Effector memory CD4-positive, alpha-beta T cell (primary cell): ENCODE results near the gene OR51G1.

Experiments
- DNase-seq, 3 donors: peaks; one replicate each; pipeline ENCODE4 v3.0.0-alpha.2; 2020
- H3K27ac ChIP-seq: 2 replicates; pipeline ENCODE4 v1.7.0; 2013; ENCODE audit warnings: mild to moderate bottlenecking, low read length, moderate library complexity; ENCODE audit not compliant: insufficient read depth, poor library complexity, severe bottlenecking
- H3K27me3 ChIP-seq: replicated peaks from 2 replicates; pipeline ENCODE4 v1.7.0; 2013; ENCODE audit warnings: mild to moderate bottlenecking, low read length; ENCODE audit not compliant: insufficient read depth, control insufficient read depth, poor library complexity, severe bottlenecking
- H3K36me3 ChIP-seq: 2 replicates; pipeline ENCODE4 v1.7.0; 2013; ENCODE audit warnings: mild to moderate bottlenecking, low read length, moderate library complexity; ENCODE audit not compliant: control insufficient read depth, insufficient read depth
- H3K4me1 ChIP-seq: 2 replicates; pipeline ENCODE4 v1.7.0; 2013; ENCODE audit warnings: low read length, mild to moderate bottlenecking; ENCODE audit not compliant: control insufficient read depth, insufficient read depth, poor library complexity, severe bottlenecking
- H3K4me3 ChIP-seq: 2 replicates; pipeline ENCODE4 v1.7.0; 2013; ENCODE audit warnings: low read length, low read depth, mild to moderate bottlenecking; ENCODE audit not compliant: insufficient read depth, poor library complexity, severe bottlenecking
- H3K9me3 ChIP-seq: 2 replicates; pipeline ENCODE4 v1.7.0; 2013; ENCODE audit warnings: mild to moderate bottlenecking, low read length, moderate library complexity; ENCODE audit not compliant: control insufficient read depth

The OR51G1 gene

GRCh38 chr11:4921796-4922195 lies 2.3 kb downstream of the OR51G1 start:
- Histone ChIP-seq H3K4me1 (no peaks in the 10 kb centered on the region), H3K4me3 (no peak overlapping the region), H3K36me3 (no peaks in the 10 kb centered on the region), H3K27ac (no peak overlapping the region), H3K27me3 (no peaks in the 10 kb centered on the region), H3K9me3 (no peaks in the 10 kb centered on the region)
- DNase-seq: no peak

DNA sequence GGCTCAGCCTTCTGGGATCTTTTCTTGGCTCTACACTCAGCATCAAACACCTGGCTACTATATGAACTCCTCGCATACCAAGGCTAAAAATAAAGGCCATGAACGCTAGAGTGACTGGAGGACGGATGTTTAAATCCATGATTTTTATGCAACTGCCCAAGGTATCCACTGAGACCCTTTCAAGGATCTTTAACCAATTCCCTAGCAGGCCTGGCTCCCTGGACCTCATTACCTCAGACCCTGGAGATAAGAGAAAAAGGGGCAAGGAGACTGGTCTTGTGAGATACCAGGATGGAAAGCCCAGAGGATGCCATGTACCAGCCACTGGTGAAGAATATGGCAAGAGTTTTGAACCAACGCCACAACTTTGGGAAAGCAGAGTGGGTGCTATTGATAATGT lies 4.9 kb downstream of the OR51G1 start, which contains the start of gene OR51G2:
OR51G2 (minus strand) TSS at position 101 of the 400 bp plus-strand sequence. CDS start 3,687 bp downstream, outside the sequence.
- H3K4me3 ChIP-seq: no peak within 1 kb of the TSS
- H3K27ac ChIP-seq: no peak within 1 kb of the TSS
- no peaks in the 10 kb centered on the region for H3K4me1 ChIP-seq
- H3K27me3 ChIP-seq: no peaks in the 10 kb centered on the region
- no peaks in the 10 kb centered on the region for H3K9me3 ChIP-seq
- no peaks in the 10 kb centered on the region for H3K36me3 ChIP-seq
- DNase-seq: no peak

DNA sequence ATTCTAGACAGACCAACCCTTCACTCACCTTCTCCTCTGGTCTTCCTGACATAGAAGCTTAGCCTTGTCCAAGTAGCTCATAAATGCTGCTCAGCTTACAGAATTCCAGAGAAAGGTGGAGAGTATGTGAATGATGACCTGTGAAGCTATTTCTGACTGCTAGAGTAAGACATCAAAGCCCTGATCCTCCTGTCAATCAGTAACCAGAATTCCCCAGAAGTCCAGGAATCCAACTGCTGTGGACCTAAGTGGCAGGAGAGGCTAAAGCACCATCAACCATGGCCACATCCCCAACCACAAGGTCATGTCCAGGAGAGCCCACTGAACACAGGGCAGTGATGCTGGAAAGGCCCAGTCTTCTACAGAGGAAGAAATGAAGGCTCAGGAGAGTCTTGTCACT lies 7.6 kb downstream of the OR51G1 start:
- no peaks in the 10 kb centered on the region for H3K9me3 ChIP-seq
- H3K27ac ChIP-seq: no peak overlapping the region
- DNase-seq: no peak
- H3K36me3 ChIP-seq: no peaks in the 10 kb centered on the region
- H3K4me1 ChIP-seq: no peaks in the 10 kb centered on the region
- no peak overlapping the region for H3K4me3 ChIP-seq
- H3K27me3 ChIP-seq: no peaks in the 10 kb centered on the region

DNA sequence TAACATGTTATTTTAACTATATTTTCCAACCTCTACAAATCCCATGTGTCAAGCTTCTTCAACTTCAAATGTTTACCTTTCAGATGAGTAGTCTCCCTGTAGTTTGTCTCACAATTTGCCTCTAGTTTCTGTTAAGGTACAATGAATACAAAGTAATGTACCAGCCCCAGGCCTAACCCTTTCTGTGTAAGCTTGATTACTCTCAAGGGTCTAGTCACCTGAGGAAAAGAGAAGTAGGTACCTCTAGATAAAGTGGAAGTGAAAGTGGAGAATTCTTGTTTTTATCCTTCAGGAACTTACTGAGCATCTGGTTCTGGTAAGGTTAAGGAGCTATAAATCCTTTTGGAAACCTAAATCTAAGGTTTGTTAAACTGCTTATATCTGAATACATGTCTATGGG lies 20.7 kb downstream of the OR51G1 start, which contains the start of gene OR51A7:
OR51A7 (plus strand) TSS at position 300 of the 400 bp plus-strand sequence. CDS start 3,587 bp downstream, outside the sequence.
- no peaks in the 10 kb centered on the region for H3K9me3 ChIP-seq
- no peak for DNase-seq
- H3K27me3 ChIP-seq: no peaks in the 10 kb centered on the region
- H3K4me1 ChIP-seq: no peaks in the 10 kb centered on the region
- H3K36me3 ChIP-seq: no peaks in the 10 kb centered on the region
- H3K27ac ChIP-seq: no peak within 1 kb of the TSS
- H3K4me3 ChIP-seq: no peak within 1 kb of the TSS

DNA sequence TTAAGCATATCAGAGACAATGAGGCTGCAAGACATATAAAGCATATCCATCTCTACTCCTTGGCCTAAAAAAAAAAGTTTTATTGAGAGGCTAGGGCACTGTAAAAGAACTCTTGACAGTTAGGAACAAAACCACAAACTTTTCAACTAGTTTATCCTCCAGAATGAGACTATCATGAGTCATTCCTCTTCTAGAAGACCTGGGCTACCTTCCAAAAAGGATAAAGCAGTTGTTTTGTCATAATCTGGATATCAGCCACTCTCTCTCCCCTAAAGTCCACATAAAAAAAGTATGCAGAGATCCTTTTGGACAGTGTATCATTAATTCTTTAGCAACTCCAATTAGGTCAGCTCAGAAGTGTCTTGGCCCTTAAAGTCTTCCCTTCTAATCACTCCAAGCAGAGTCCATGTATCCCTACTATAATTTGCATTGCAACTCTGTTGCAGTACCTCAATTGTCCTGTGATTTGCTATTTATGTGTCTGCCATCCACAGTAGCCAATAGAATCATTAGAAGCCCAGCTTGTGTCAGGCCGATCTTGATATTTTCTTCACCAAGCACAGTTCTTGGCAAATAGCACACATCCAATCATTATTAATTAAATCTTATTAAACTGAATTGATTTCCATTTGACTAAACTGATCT lies 32.0 kb downstream of the OR51G1 start:
- H3K4me1 ChIP-seq: no peaks in the 10 kb centered on the region
- H3K9me3 ChIP-seq: no peaks in the 10 kb centered on the region
- no peak overlapping the region for H3K27ac ChIP-seq
- DNase-seq: no peak
- no peaks in the 10 kb centered on the region for H3K27me3 ChIP-seq
- H3K36me3 ChIP-seq: no peaks in the 10 kb centered on the region
- no peak overlapping the region for H3K4me3 ChIP-seq

GRCh38 chr11:4890279-4890678 lies 33.9 kb downstream of the OR51G1 start:
- Histone ChIP-seq H3K27me3 (no peaks in the 10 kb centered on the region), H3K36me3 (no peaks in the 10 kb centered on the region), H3K27ac (no peak overlapping the region), H3K4me3 (no peak overlapping the region), H3K9me3 (no peaks in the 10 kb centered on the region), H3K4me1 (no peaks in the 10 kb centered on the region)
- DNase-seq: no peak

DNA sequence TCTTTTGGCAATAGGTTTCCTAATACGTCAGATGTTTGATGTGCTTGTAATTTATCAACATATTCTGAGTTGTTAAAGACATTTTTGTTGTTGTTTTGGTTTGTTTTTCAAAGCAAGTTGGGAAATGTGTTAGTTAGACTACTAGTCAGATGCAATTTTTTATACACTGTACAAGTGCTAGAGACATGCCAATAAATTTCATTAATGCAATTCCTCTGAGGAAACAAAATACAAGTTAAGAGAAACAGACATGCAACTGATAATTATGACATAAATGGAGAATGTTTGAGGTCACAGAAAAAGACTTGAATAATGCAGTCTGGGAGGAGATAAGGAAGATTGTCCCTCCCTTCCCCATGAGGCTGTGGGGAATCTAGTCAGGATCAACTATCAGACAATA lies 36.5 kb downstream of the OR51G1 start:
- no peaks in the 10 kb centered on the region for H3K36me3 ChIP-seq
- no peak for DNase-seq
- no peaks in the 10 kb centered on the region for H3K4me1 ChIP-seq
- H3K27me3 ChIP-seq: no peaks in the 10 kb centered on the region
- no peaks in the 10 kb centered on the region for H3K9me3 ChIP-seq
- H3K27ac ChIP-seq: no peak overlapping the region
- no peak overlapping the region for H3K4me3 ChIP-seq

DNA sequence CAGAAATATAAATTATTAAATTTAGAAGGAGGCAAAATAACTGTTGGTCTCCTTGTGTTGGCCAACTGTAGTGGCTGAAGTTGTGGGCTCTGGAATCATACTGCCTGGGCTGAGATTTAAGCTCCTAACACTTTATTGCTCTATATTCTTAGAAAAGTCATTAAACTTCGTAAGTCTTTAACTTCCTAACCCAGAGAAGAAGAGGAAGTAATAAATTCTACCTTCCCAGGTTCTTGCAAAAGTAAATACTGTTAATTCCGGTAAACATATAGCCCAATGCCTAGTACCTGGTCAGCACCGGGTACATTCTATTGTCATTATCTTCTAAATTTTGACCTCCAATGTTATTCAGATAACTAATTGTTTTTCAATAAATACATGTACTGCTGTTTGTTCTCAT lies 38.0 kb downstream of the OR51G1 start:
- H3K36me3 ChIP-seq: no peaks in the 10 kb centered on the region
- H3K4me1 ChIP-seq: no peaks in the 10 kb centered on the region
- DNase-seq: no peak
- H3K9me3 ChIP-seq: no peaks in the 10 kb centered on the region
- H3K27ac ChIP-seq: no peak overlapping the region
- H3K27me3 ChIP-seq: no peaks in the 10 kb centered on the region
- no peak overlapping the region for H3K4me3 ChIP-seq

DNA sequence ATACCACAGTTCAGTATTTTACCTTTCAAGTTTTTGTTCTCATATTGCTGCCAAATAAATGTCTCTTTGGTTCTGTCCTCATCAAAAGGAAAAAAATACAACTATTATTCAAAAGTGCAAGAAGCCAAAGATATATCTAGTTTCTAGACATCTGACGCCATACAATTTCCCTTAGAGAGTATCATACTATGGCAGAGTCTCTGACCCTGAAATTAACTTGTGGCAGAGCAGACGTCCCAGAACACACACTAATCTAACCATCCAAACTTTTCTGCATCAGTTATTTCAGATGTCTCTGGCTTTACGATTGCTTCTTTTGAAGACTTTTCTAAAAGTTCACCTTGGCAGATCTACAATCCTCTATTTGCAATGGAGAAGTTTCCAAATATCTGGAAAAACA lies 39.8 kb downstream of the OR51G1 start:
- DNase-seq: no peak
- H3K27me3 ChIP-seq: no peaks in the 10 kb centered on the region
- H3K27ac ChIP-seq: no peak overlapping the region
- no peaks in the 10 kb centered on the region for H3K4me1 ChIP-seq
- H3K9me3 ChIP-seq: no peaks in the 10 kb centered on the region
- no peaks in the 10 kb centered on the region for H3K36me3 ChIP-seq
- H3K4me3 ChIP-seq: no peak overlapping the region

DNA sequence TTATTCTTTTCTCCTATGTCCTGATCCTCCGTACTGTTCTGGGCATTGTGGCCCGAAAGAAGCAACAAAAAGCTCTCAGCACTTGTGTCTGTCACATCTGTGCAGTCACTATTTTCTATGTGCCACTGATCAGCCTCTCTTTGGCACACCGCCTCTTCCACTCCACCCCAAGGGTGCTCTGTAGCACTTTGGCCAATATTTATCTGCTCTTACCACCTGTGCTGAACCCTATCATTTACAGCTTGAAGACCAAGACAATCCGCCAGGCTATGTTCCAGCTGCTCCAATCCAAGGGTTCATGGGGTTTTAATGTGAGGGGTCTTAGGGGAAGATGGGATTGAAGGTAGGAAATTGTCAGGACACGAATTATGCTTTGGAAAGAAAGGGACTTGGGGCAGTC lies 41.6 kb downstream of the OR51G1 start:
- Histone ChIP-seq H3K36me3 (no peaks in the 10 kb centered on the region), H3K4me3 (no peak overlapping the region), H3K4me1 (no peaks in the 10 kb centered on the region), H3K9me3 (no peaks in the 10 kb centered on the region), H3K27ac (no peak overlapping the region), H3K27me3 (no peaks in the 10 kb centered on the region)
- DNase-seq: no peak
